Measurements from ENCODE around the gene FKBP11. TPM values are rescaled to one million over a fixed set of nuclear protein-coding genes. Genes with fewer than 3 reads are reported as not detected.

FKBP11 gene
- total RNA-seq, 1 donor from 2014 or later: 18.2 TPM

Small RNA genes within 50 kb of the gene (small RNA-seq; reads per million reads assigned to genes)
- gene AC073610.1: not detected
- not detected for gene RNU6-600P

Other genes with a start within 250 kb of the FKBP11 start
- gene KANSL2, start 243.3 kb downstream of the FKBP11 start, total RNA-seq (ENCODE audit: low replicate concordance): 82.6 and 97.5 TPM in 2 replicates
- gene CCNT1, start 208.8 kb downstream of the FKBP11 start, total RNA-seq (ENCODE audit: low replicate concordance): 43.1 and 64.2 TPM in 2 replicates
- 22.4 and 42.4 TPM in 2 replicates for gene ADCY6, start 136.4 kb downstream of the FKBP11 start, total RNA-seq (ENCODE audit: low replicate concordance)
- 25.0 and 31.3 TPM in 2 replicates for gene CACNB3, start 107.0 kb downstream of the FKBP11 start, total RNA-seq (ENCODE audit: low replicate concordance)
- 95.6 and 109 TPM in 2 replicates for gene DDX23, start 73.3 kb downstream of the FKBP11 start, total RNA-seq (ENCODE audit: low replicate concordance)
- gene RND1, start 59.6 kb downstream of the FKBP11 start, total RNA-seq (ENCODE audit: low replicate concordance): 9.8 and 16.7 TPM in 2 replicates
- gene ARF3, start 32.0 kb upstream of the FKBP11 start, total RNA-seq (ENCODE audit: low replicate concordance): 84.1 and 144 TPM in 2 replicates
- gene WNT10B, start 46.2 kb upstream of the FKBP11 start, total RNA-seq (ENCODE audit: low replicate concordance): 0.07 and 1.2 TPM in 2 replicates
- gene WNT1, start 52.8 kb upstream of the FKBP11 start, total RNA-seq (ENCODE audit: low replicate concordance): 0.56 TPM in 1 of 2 replicates, not detected in the other
- 0.25 TPM in 1 of 2 replicates, not detected in the other for gene DDN, start 73.9 kb upstream of the FKBP11 start, total RNA-seq (ENCODE audit: low replicate concordance)
- gene PRKAG1, start 93.3 kb upstream of the FKBP11 start, total RNA-seq (ENCODE audit: low replicate concordance): 32.4 and 41.8 TPM in 2 replicates
- 19.0 and 31.3 TPM in 2 replicates for gene KMT2D, start 135.3 kb upstream of the FKBP11 start, total RNA-seq (ENCODE audit: low replicate concordance)
- 5.3 and 6.0 TPM in 2 replicates for gene RHEBL1, start 144.5 kb upstream of the FKBP11 start, total RNA-seq (ENCODE audit: low replicate concordance)
- 0.03 TPM in 1 of 2 replicates, not detected in the other for gene DHH, start 169.3 kb upstream of the FKBP11 start, total RNA-seq (ENCODE audit: low replicate concordance)
- gene LMBR1L, start 185.4 kb upstream of the FKBP11 start, total RNA-seq (ENCODE audit: low replicate concordance): 32.7 and 69.5 TPM in 2 replicates
- gene TUBA1B, start 205.9 kb upstream of the FKBP11 start, total RNA-seq (ENCODE audit: low replicate concordance): 2,741 and 4,208 TPM in 2 replicates